Aorta (tissue), 5 donors: ENCODE measurements around the gene OLIG1. TPM values are rescaled to one million over a fixed set of nuclear protein-coding genes. Genes with fewer than 3 reads are reported as not detected.
A peak's percentile ranks its signal among the peaks of the same experiment; 100 is the strongest.

Source experiments
- ATAC-seq: fragments of 200-7000 bp; cut with Tn5 transposase; one replicate; pipeline ENCODE4 v1.9.1; 2022; ENCODE audit warnings: moderate library complexity; ENCODE audit not compliant: low FRiP score
- DNase-seq, 2 donors: peaks; one replicate each; pipeline ENCODE4 v3.0.0-alpha.2; 2020
- H3K27ac ChIP-seq, 2 donors: one replicate each; pipeline ENCODE4 v1.5.1; 2013; ENCODE audit warnings: low read length in 2 of 2, mild to moderate bottlenecking in 2 of 2, moderate library complexity in 2 of 2, control low read depth in 1 of 2, inconsistent platforms in 1 of 2, low read depth in 1 of 2
- H3K27me3 ChIP-seq, 2 donors: one replicate each; pipeline ENCODE4 v1.6.1; 2013; ENCODE audit warnings: control low read depth in 1 of 2, low read length in 1 of 2, mild to moderate bottlenecking in 1 of 2, moderate library complexity in 1 of 2; ENCODE audit not compliant: insufficient read depth in 2 of 2, control insufficient read depth in 1 of 2
- H3K36me3 ChIP-seq, 2 donors: one replicate each; pipeline ENCODE4 v1.6.1; 2013; ENCODE audit warnings: control low read depth in 1 of 2, low read length in 1 of 2, mild to moderate bottlenecking in 1 of 2; ENCODE audit not compliant: insufficient read depth in 2 of 2, control insufficient read depth in 1 of 2
- H3K4me1 ChIP-seq, 2 donors: one replicate each; pipeline ENCODE4 v1.6.1; 2013; ENCODE audit warnings: low read length in 2 of 2, control low read depth in 1 of 2, mild to moderate bottlenecking in 1 of 2, moderate library complexity in 1 of 2; ENCODE audit not compliant: insufficient read depth in 2 of 2, control insufficient read depth in 1 of 2
- H3K4me3 ChIP-seq, 2 donors: one replicate each; pipeline ENCODE4 v1.5.1; 2013; ENCODE audit warnings: low read length in 2 of 2, control low read depth in 1 of 2, mild to moderate bottlenecking in 1 of 2
- H3K9me3 ChIP-seq: one replicate; pipeline ENCODE4 v1.6.1; 2013; ENCODE audit warnings: mild to moderate bottlenecking, low read length; ENCODE audit not compliant: control insufficient read depth
- WGBS, 2 donors: extraction: QIAGEN DNeasy Blood & Tissue Kit; methylation state at CpG; one replicate each; pipeline ENCODE4 v1.1.7; 2013; 5-methylcytosine and 5-hydroxymethylcytosine counted together
- intact Hi-C, 2 donors: fragments of 100-400 bp; cut with DNase I; formaldehyde crosslinking; loops; one replicate each; pipeline versions ENCODE4 v1.14.2 to v1.15.0; 2022
- polyA plus RNA-seq, 2 donors: library from polyadenylated mRNA; stranded (reverse); fragments of 200-250 nt; gene quantifications; one replicate each; pipeline ENCODE4 v1.2.3, GENCODE V29; 2013
- total RNA-seq, 2 donors: library from RNA; stranded (reverse); fragmentation: NEBNext Ultra II Directional; extraction: Animal tissue kit (Norgen Biotek cat#: 25700); gene quantifications; one replicate each; pipeline ENCODE4 v1.2.1, GENCODE V29; 2021
- donor health status: healthy with polysubstance abuse.
- donor health status: Bipolar disorder and iron deficiency.
- donor health status: DM: no; HTN: no; CAD: no.
- donor health status: DM: no; HTN: no; CAD: no.
- donor health status: DM: yes; HTN: yes; CAD: no.

The OLIG1 gene
- total and polyA plus RNA-seq, 4 donors = not detected

DNA sequence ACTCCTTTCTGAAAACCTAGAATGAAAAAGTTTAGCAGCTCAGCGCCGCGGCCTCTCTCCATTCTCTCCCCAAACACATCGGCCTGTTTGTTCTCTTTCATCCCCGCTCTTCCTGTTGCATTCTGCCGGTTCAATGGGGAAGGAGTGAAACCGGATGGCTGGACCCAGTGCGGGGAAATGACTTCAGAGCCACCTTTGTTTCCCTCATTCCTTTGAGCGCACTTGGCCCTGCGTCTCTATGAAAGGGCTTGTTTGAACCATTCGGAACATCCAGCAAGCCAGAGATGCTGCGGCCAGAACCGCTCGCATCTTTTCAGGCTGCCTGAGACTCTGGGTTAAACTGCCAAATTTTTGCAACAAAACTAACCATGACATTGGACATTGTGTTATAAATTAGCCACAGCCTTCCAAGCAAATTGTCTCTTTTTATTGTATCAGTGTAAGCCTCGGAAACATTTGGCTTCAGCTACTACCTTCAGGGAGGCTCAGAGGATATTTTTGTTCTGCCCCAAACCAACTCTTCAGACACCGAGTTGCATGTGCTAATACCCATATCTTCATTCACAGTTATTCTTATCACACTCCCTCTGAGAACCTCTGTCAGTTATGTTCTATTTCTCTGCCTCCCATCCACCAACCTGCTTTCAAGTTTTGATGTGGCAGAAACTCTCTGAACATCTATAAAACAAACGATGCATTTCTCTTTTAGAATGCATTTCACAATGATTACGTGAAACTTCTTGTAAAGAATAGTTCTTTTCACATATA lies 5.1 kb upstream of the OLIG1 start:
- no peaks in the 10 kb centered on the region for H3K36me3 ChIP-seq
- no peak for DNase-seq
- intact Hi-C loops = no loop called here
- WGBS, 2 donors = 23 to 30% methylated on average over 18 of the region's 18 CpGs
- peaks cover 3 to 5% of the 10 kb centered on the region in 2 donors for H3K27me3 ChIP-seq
- H3K27ac ChIP-seq = no peak overlapping the region
- peaks cover 2% of the 10 kb centered on the region for H3K9me3 ChIP-seq
- H3K4me1 ChIP-seq = no peaks in the 10 kb centered on the region
- ATAC-seq = no peak
- no peak overlapping the region for H3K4me3 ChIP-seq

DNA sequence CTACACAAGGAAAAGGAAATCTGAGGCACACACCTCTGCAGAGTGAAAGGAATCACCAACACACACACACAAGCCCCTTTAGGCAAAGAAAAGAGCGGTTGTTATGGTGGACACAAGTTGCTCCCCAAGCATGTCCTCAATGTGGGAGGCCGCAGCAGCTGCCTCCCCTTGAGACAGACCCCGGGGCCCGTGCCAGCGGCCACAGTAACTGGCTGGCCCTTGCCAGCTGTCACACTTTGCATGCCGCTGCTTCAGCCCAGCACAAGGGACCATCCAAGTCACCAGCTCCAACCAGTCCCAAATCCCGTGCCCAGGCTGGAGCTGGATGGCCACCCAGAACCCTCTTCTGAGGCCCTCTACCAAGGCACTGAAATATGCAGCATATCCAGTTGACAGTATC lies 2.9 kb upstream of the OLIG1 start:
- Histone ChIP-seq H3K36me3 (no peaks in the 10 kb centered on the region), H3K4me1 (no peaks in the 10 kb centered on the region), H3K9me3 (peaks cover 2% of the 10 kb centered on the region), H3K27me3 (peaks cover 3 to 4% of the 10 kb centered on the region in 2 donors), H3K27ac (no peak overlapping the region), H3K4me3 (no peak overlapping the region)
- WGBS, 2 donors = 88 to 93% methylated on average over 7 of the region's 7 CpGs
- ATAC-seq (no peak), DNase-seq (no peak)
- intact Hi-C loops = no loop called here

DNA sequence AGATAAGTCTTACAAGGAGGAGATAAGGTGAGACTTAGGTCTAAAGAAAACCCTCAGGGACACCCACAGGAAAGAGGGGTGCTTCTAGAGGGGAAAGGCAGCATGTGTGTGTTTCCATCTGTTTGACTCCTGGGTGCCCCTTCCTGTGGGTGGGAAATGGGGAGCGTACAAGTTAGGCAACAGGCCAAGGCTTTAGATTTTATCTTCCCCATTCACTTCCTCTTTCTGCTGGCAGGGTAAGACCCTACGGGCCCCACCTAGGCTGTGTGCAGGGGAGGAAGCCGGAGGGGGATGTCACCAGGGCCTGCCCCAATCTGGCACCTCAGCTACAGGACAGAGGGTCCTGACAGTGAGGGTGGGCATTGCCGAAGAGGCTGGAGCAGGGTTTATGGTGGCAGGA lies 2.5 kb upstream of the OLIG1 start:
- peaks cover 2% of the 10 kb centered on the region for H3K9me3 ChIP-seq
- no peak for DNase-seq
- intact Hi-C loops = no loop called here
- H3K36me3 ChIP-seq = no peaks in the 10 kb centered on the region
- no peaks in the 10 kb centered on the region for H3K4me1 ChIP-seq
- no peak for ATAC-seq
- WGBS, 2 donors = 47 to 63% methylated on average over 4 of the region's 4 CpGs
- H3K27ac ChIP-seq = no peak overlapping the region
- no peak overlapping the region for H3K4me3 ChIP-seq
- peaks cover 3 to 4% of the 10 kb centered on the region in 2 donors for H3K27me3 ChIP-seq

DNA sequence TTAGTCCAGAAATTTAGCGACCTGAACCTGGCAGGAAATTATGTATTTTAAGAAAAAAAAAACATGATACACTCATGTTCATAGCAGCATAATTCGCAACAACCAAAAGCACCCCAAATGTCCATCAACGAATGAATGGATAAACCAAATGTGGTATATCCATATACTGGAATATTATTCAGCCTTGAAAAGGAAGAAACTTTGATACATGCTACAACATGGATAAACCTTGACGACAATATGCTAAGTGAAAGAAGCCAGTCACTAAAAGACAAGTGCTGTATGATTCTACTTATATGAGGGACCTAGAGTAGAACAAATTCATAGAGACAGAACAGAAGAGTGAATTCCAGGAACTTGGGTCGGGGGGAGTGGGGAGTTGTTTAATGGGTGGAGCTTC lies 698 bp upstream of the OLIG1 start:
- no peak overlapping the region for H3K27ac ChIP-seq
- 67 to 73% methylated on average over 5 of the region's 5 CpGs for WGBS, 2 donors
- ATAC-seq = no peak
- peaks cover 2% of the 10 kb centered on the region for H3K9me3 ChIP-seq
- no peak overlapping the region for H3K4me3 ChIP-seq
- DNase-seq = no peak
- H3K27me3 ChIP-seq = peaks cover 3 to 4% of the 10 kb centered on the region in 2 donors
- H3K4me1 ChIP-seq = no peaks in the 10 kb centered on the region
- no peaks in the 10 kb centered on the region for H3K36me3 ChIP-seq
- intact Hi-C loops = no loop called here

DNA sequence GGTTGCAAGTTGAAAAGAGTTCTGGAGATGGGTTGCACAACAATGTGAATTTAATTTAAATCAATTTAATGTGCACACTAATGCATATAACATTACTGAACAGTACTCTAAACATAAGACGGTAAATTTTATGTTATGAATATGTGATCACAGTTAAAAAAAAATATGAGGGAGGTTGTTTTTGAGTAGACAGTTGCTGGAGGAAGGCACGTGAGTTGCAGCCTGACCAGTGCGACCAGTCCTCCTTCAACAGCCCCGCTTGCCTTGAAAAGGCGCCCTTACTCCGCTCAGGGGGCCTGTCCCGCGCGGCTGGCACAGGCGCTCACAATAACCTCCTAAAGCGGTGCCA lies 322 bp upstream of the OLIG1 start:
- no peak overlapping the region for H3K4me3 ChIP-seq
- H3K4me1 ChIP-seq = no peaks in the 10 kb centered on the region

DNA sequence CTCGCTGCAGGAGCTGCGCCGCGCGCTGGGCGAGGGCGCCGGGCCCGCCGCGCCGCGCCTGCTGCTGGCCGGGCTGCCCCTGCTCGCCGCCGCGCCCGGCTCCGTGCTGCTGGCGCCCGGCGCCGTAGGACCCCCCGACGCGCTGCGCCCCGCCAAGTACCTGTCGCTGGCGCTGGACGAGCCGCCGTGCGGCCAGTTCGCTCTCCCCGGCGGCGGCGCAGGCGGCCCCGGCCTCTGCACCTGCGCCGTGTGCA lies 730 bp downstream of the OLIG1 start:
- no peak overlapping the region for H3K27ac ChIP-seq
- H3K36me3 ChIP-seq = no peaks in the 10 kb centered on the region
- ATAC-seq (no peak), DNase-seq (no peak)
- peaks cover 3 to 4% of the 10 kb centered on the region in 2 donors for H3K27me3 ChIP-seq
- 1% methylated on average over 25 to 44 of the region's 44 CpGs for WGBS, 2 donors
- intact Hi-C loops = no loop called here
- peaks cover 2% of the 10 kb centered on the region for H3K9me3 ChIP-seq
- H3K4me1 ChIP-seq = no peaks in the 10 kb centered on the region
- peak overlapping the region in 1 of 2 donors; percentile 23 for H3K4me3 ChIP-seq

More for the DNA sequence above, 322 bp upstream of the OLIG1 start:
- 3 to 6% methylated on average over 11 of the region's 11 CpGs for WGBS, 2 donors
- Histone ChIP-seq H3K27ac (no peak overlapping the region), H3K27me3 (peaks cover 3 to 4% of the 10 kb centered on the region in 2 donors), H3K9me3 (peaks cover 2% of the 10 kb centered on the region), H3K36me3 (no peaks in the 10 kb centered on the region)
- intact Hi-C loops = no loop called here
- ATAC-seq = peak; percentile 33
- DNase-seq = no peak

DNA sequence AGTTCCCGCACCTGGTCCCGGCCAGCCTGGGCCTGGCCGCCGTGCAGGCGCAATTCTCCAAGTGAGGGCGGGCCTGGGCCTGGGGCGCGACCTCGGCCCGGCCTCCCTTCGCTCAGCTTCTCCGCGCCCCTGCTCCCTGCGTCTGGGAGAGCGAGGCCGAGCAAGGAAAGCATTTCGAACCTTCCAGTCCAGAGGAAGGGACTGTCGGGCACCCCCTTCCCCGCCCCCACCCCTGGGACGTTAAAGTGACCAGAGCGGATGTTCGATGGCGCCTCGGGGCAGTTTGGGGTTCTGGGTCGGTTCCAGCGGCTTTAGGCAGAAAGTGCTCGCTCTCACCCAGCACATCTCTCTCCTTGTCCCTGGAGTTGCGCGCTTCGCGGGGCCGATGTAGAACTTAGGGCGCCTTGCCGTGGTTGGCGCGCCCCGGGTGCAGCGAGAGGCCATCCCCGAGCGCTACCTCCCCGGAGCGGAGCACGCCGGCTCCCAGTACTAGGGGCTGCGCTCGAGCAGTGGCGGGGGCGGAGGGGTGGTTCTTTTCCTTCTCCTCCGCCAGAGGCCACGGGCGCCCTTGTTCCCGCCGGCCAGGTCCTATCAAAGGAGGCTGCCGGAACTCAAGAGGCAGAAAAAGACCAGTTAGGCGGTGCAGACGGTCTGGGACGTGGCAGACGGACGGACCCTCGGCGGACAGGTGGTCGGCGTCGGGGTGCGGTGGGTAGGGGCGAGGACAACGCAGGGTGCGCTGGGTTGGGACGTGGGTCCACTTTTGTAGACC lies 1.2 kb downstream of the OLIG1 start:
- 2% methylated on average over 62 to 69 of the region's 69 CpGs for WGBS, 2 donors
- Histone ChIP-seq H3K36me3 (no peaks in the 10 kb centered on the region), H3K9me3 (peaks cover 2% of the 10 kb centered on the region), H3K27ac (no peak overlapping the region), H3K27me3 (peaks cover 3 to 4% of the 10 kb centered on the region in 2 donors), H3K4me1 (no peaks in the 10 kb centered on the region), H3K4me3 (peak overlapping the region in 1 of 2 donors; percentile 32)
- intact Hi-C loops = no loop called here
- ATAC-seq (no peak), DNase-seq (no peak)

DNA sequence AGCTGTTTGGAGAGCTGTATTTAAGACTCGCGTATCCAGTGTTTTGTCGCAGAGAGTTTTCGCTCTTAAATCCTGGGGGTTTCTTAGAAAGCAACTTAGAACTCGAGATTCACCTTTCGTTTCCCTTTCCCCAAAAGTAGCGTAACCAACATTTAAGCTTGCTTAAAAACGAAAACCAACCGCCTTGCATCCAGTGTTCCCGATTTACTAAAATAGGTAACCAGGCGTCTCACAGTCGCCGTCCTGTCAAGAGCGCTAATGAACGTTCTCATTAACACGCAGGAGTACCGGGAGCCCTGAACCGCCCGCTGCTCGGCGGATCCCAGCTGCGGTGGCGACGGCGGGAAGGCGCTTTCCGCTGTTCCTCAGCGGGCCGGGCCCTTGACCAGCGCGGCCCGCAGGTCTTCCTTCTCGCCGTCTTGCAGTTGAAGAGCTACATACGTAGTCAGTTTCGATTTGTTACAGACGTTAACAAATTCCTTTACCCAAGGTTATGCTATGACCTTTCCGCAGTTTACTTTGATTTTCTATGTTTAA lies 1.9 kb downstream of the OLIG1 start:
- Histone ChIP-seq H3K36me3 (no peaks in the 10 kb centered on the region), H3K4me3 (peak overlapping the region; percentile 1 to 32), H3K4me1 (no peaks in the 10 kb centered on the region), H3K27ac (no peak overlapping the region), H3K27me3 (peaks cover 3 to 4% of the 10 kb centered on the region in 2 donors), H3K9me3 (peaks cover 2% of the 10 kb centered on the region)
- ATAC-seq (no peak), DNase-seq (no peak)
- 4% methylated on average over 38 of the region's 38 CpGs for WGBS, 2 donors
- intact Hi-C loops = no loop called here

DNA sequence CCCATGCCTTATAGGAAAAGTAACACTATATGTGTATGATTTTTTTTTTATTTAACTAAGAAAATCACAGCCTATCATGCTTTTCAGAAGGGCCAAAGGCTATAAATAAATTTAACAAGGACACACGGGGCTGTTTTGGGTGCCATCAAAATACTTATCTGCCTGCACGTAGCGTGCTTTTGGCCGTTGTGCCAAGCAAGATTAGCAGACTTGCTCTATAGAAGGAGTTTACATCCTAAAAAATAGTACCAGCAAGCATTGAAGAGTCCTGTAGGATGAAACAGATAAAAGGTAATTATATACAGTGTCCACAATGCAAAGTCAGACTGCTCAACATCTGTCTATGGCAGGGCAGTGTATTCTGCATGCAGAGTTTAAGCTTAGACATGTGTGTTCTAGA lies 3.7 kb downstream of the OLIG1 start:
- no peak for ATAC-seq
- peaks cover under 1% of the 10 kb centered on the region for H3K9me3 ChIP-seq
- H3K4me3 ChIP-seq = no peak overlapping the region
- no peak overlapping the region for H3K27ac ChIP-seq
- no peak for DNase-seq
- peaks cover 0 to 3% of the 10 kb centered on the region in 2 donors for H3K27me3 ChIP-seq
- WGBS, 2 donors = 69 to 72% methylated on average over 4 of the region's 4 CpGs
- H3K4me1 ChIP-seq = no peaks in the 10 kb centered on the region
- intact Hi-C loops = no loop called here
- H3K36me3 ChIP-seq = no peaks in the 10 kb centered on the region
